H1 (cell line): ENCODE results near the gene TNFAIP8L3. TPM values are rescaled to one million over a fixed set of nuclear protein-coding genes. Genes with fewer than 3 reads are reported as not detected.

Experiments used
- CTCF ChIA-PET: fragments of 300-600 bp; sonication (Branson Sonifier 250); formaldehyde crosslinking; loops from one replicate; lab custom pipeline; 2021; ENCODE audit not compliant: partially characterized antibody; lab: Charles Lee
- POLR2A ChIA-PET: fragments of 300-600 bp; sonication (Branson Sonifier 250); formaldehyde crosslinking; loops from one replicate; lab custom pipeline; 2021; ENCODE audit warnings: inconsistent platforms; ENCODE audit not compliant: partially characterized antibody; lab: Charles Lee
- DNase-seq, 2 experiments: peaks; one replicate each; pipeline versions ENCODE4 v3.0.0 to v3.0.0-alpha.2; 2010 to 2022; ENCODE audit warnings: low spot score in 2 of 2, low read depth in 1 of 2, mixed read lengths in 1 of 2
- FAIRE-seq: peaks from 2 replicates; lab custom pipeline; 2011; peaks lifted over from hg19 to GRCh38; lab: Jason Lieb, UNC
- H2AFZ ChIP-seq: 2 replicates; pipeline ENCODE4 v1.8.1; 2012; ENCODE audit warnings: low read length, inconsistent platforms
- H2AK5ac ChIP-seq: 2 replicates; pipeline ENCODE4 v1.6.1; 2013; ENCODE audit warnings: low read depth, low read length
- H2BK120ac ChIP-seq: replicated peaks from 2 replicates; pipeline ENCODE3; 2013; ENCODE audit warnings: low read depth, low read length, inconsistent platforms
- H2BK12ac ChIP-seq: 2 replicates; pipeline ENCODE4 v1.6.1; 2013; ENCODE audit warnings: low read depth, low read length
- H2BK15ac ChIP-seq: 2 replicates; pipeline ENCODE4 v1.6.1; 2013; ENCODE audit warnings: low read length
- H2BK20ac ChIP-seq: 2 replicates; pipeline ENCODE4 v1.6.1; 2013; ENCODE audit warnings: low read length
- H2BK5ac ChIP-seq: 2 replicates; pipeline ENCODE4 v1.6.1; 2013; ENCODE audit warnings: low read depth, low read length
- H3K14ac ChIP-seq: 2 replicates; pipeline ENCODE4 v1.6.1; 2013; ENCODE audit warnings: inconsistent platforms; ENCODE audit not compliant: insufficient read length
- H3K18ac ChIP-seq: 2 replicates; pipeline ENCODE4 v1.6.1; 2013; ENCODE audit warnings: low read length; ENCODE audit errors: extremely low read depth
- H3K23ac ChIP-seq: 2 replicates; pipeline ENCODE4 v1.6.1; 2013; ENCODE audit warnings: inconsistent platforms; ENCODE audit not compliant: insufficient read length
- H3K23me2 ChIP-seq: 2 replicates; pipeline ENCODE4 v1.6.1; 2013; ENCODE audit warnings: low read depth, low read length
- H3K27ac ChIP-seq: 2 replicates; pipeline ENCODE4 v1.6.1; 2011; ENCODE audit warnings: low read depth, low read length, inconsistent platforms
- H3K27me3 ChIP-seq, 4 experiments: replicated peaks in 1 of 4; 1 replicate in 1 of 4; 2 replicates in 3 of 4; pipeline versions ENCODE4 v1.6.1 to v1.8.1; 2011 to 2013; ENCODE audit warnings: low read length in 3 of 4, mild to moderate bottlenecking in 3 of 4, inconsistent platforms in 2 of 4, mixed read lengths in 2 of 4, moderate library complexity in 1 of 4; ENCODE audit not compliant: control insufficient read depth in 3 of 4, insufficient read depth in 3 of 4; ENCODE audit errors: extremely low read depth in 1 of 4
- H3K36me3 ChIP-seq, 4 experiments: 2 replicates each; pipeline versions ENCODE4 v1.6.1 to v1.8.1; 2011 to 2013; ENCODE audit warnings: mild to moderate bottlenecking in 4 of 4, low read length in 3 of 4, moderate library complexity in 2 of 4, control low read depth in 1 of 4, inconsistent platforms in 1 of 4; ENCODE audit not compliant: insufficient read depth in 4 of 4, control insufficient read depth in 2 of 4
- H3K4ac ChIP-seq: replicated peaks from 2 replicates; pipeline ENCODE3; 2013; ENCODE audit warnings: low read length, low read depth, mixed read lengths, inconsistent platforms; ENCODE audit not compliant: insufficient read length
- H3K4me1 ChIP-seq, 4 experiments: replicated peaks in 1 of 4; 1 replicate in 1 of 4; 2 replicates in 3 of 4; pipeline versions ENCODE4 v1.6.1 to v1.8.1; 2011 to 2013; ENCODE audit warnings: low read length in 3 of 4, inconsistent platforms in 2 of 4, mixed read lengths in 1 of 4; ENCODE audit not compliant: insufficient read depth in 4 of 4, control insufficient read depth in 3 of 4
- H3K4me2 ChIP-seq, 2 experiments: 2 replicates each; pipeline versions ENCODE4 v1.6.1 to v1.8.1; 2011 to 2013; ENCODE audit warnings: low read depth in 2 of 2, low read length in 2 of 2, control low read depth in 1 of 2, inconsistent platforms in 1 of 2, mild to moderate bottlenecking in 1 of 2; ENCODE audit not compliant: insufficient read depth in 1 of 2
- H3K4me3 ChIP-seq, 4 experiments: fragments of 200-600, 300-600 bp in 1 of 4; sonication (generic), shearing (Covaris generic), sonication (Bioruptor Twin) in 1 of 4; 2 replicates each; pipeline versions ENCODE4 v1.5.1 to v1.8.1; 2011 to 2016; ENCODE audit warnings: low read length in 4 of 4, low read depth in 3 of 4, control low read depth in 2 of 4, inconsistent platforms in 2 of 4, mild to moderate bottlenecking in 2 of 4, mixed read lengths in 1 of 4, moderate library complexity in 1 of 4; ENCODE audit not compliant: insufficient read depth in 2 of 4; ENCODE audit errors: extremely low read depth in 1 of 4
- H3K56ac ChIP-seq: replicated peaks from 2 replicates; pipeline ENCODE3; 2013; ENCODE audit warnings: low read depth, mild to moderate bottlenecking, mixed read lengths, low read length, inconsistent platforms; ENCODE audit not compliant: insufficient read length
- H3K79me1 ChIP-seq: 2 replicates; pipeline ENCODE4 v1.6.1; 2013; ENCODE audit warnings: low read depth, low read length, control low read depth
- H3K79me2 ChIP-seq, 2 experiments: 2 replicates each; pipeline versions ENCODE4 v1.6.1 to v1.8.1; 2012 to 2013; ENCODE audit warnings: low read length in 2 of 2, mild to moderate bottlenecking in 2 of 2, inconsistent platforms in 1 of 2; ENCODE audit not compliant: insufficient read depth in 2 of 2, control insufficient read depth in 1 of 2
- H3K9ac ChIP-seq, 4 experiments: replicated peaks in 1 of 4; 1 replicate in 1 of 4; 2 replicates in 3 of 4; pipeline versions ENCODE4 v1.6.1 to v1.8.1; 2011 to 2013; ENCODE audit warnings: low read depth in 3 of 4, low read length in 3 of 4, control low read depth in 2 of 4, mild to moderate bottlenecking in 2 of 4, moderate library complexity in 2 of 4, inconsistent platforms in 1 of 4; ENCODE audit errors: extremely low read depth in 1 of 4
- H3K9me3 ChIP-seq, 2 experiments: 2 replicates each; pipeline versions ENCODE4 v1.6.1 to v1.8.1; 2012 to 2013; ENCODE audit warnings: mild to moderate bottlenecking in 2 of 2, moderate library complexity in 2 of 2, control low read depth in 1 of 2, inconsistent platforms in 1 of 2, low read depth in 1 of 2, low read length in 1 of 2, mixed read lengths in 1 of 2; ENCODE audit not compliant: insufficient read depth in 2 of 2
- H4K20me1 ChIP-seq, 2 experiments: replicated peaks in 1 of 2; 2 replicates each; pipeline versions ENCODE3 to v1.8.1; 2011 to 2013; ENCODE audit warnings: inconsistent platforms in 2 of 2, low read length in 2 of 2, mild to moderate bottlenecking in 1 of 2; ENCODE audit not compliant: insufficient read depth in 2 of 2, control insufficient read depth in 1 of 2
- H4K5ac ChIP-seq: 2 replicates; pipeline ENCODE4 v1.6.1; 2013; ENCODE audit warnings: low read length, low read depth, mixed read lengths, inconsistent platforms; ENCODE audit not compliant: insufficient read length
- H4K8ac ChIP-seq: 2 replicates; pipeline ENCODE4 v1.8.0; 2013; ENCODE audit warnings: mild to moderate bottlenecking, moderate library complexity, low read length, inconsistent platforms; ENCODE audit not compliant: insufficient read depth; ENCODE audit errors: extremely low read depth
- H4K91ac ChIP-seq: replicated peaks from 2 replicates; pipeline ENCODE3; 2013; ENCODE audit warnings: low read length, mixed read lengths, inconsistent platforms; ENCODE audit not compliant: insufficient read length
- ATF2 ChIP-seq: IDR thresholded peaks from 2 replicates; pipeline ENCODE4 v1.6.1; 2012; ENCODE audit warnings: low read length, inconsistent platforms
- BCL11A ChIP-seq, 2 experiments: IDR thresholded peaks; one replicate each; pipeline ENCODE4 v1.6.1; 2011; ENCODE audit warnings: low read depth in 2 of 2, low read length in 2 of 2, mild to moderate bottlenecking in 2 of 2
- CBX8 ChIP-seq: fragments of 300-800, 300-1000 bp; sonication (generic); IDR thresholded peaks from 2 replicates; pipeline ENCODE4 v1.7.1; 2016; ENCODE audit warnings: low read depth, low read length, borderline replicate concordance
- CEBPB ChIP-seq: IDR thresholded peaks from 2 replicates; pipeline ENCODE4 v1.6.1; 2012; ENCODE audit warnings: low read depth, low read length
- CTBP2 ChIP-seq: IDR thresholded peaks from 2 replicates; pipeline ENCODE4 v1.7.0; 2011; ENCODE audit warnings: borderline replicate concordance, mild to moderate bottlenecking, moderate library complexity, mixed read lengths, low read length; ENCODE audit not compliant: insufficient read depth, insufficient read length
- EGR1 ChIP-seq: IDR thresholded peaks from 2 replicates; pipeline ENCODE4 v1.6.1; 2011; ENCODE audit warnings: low read depth, low read length, borderline replicate concordance
- GTF2F1 ChIP-seq: IDR thresholded peaks from 2 replicates; pipeline ENCODE4 v1.6.1; 2012; ENCODE audit warnings: low read depth, low read length, improper control_type of control experiment, borderline replicate concordance
- JUND ChIP-seq: IDR thresholded peaks from 2 replicates; pipeline ENCODE4 v1.6.1; 2011; ENCODE audit warnings: mild to moderate bottlenecking, improper control_type of control experiment, low read length
- POLR2A ChIP-seq, 2 experiments: IDR thresholded peaks; 1 replicate in 1 of 2; 2 replicates in 1 of 2; pipeline ENCODE4 v1.6.1; 2011; ENCODE audit warnings: low read depth in 2 of 2, low read length in 2 of 2, mild to moderate bottlenecking in 2 of 2; ENCODE audit errors: control extremely low read depth in 1 of 2
- SRF ChIP-seq: IDR thresholded peaks from 2 replicates; pipeline ENCODE4 v1.6.1; 2011; ENCODE audit warnings: mild to moderate bottlenecking, low read depth, low read length, moderate library complexity
- TCF12 ChIP-seq: IDR thresholded peaks from 2 replicates; pipeline ENCODE4 v1.6.1; 2011; ENCODE audit warnings: low read depth, mild to moderate bottlenecking, low read length
- WGBS, 2 experiments: shearing (Covaris generic) in 1 of 2; methylation state at CpG; one replicate each; pipeline versions ENCODE4 v1.1.6 to v1.1.7; 2013 to 2015; ENCODE audit warnings: low lambda C conversion rate in 2 of 2, mixed read lengths in 2 of 2, inconsistent platforms in 1 of 2, low coverage in 1 of 2, missing lambda C conversion rate in 1 of 2; ENCODE audit not compliant: insufficient replicate concordance in 2 of 2, insufficient coverage in 1 of 2, insufficient read length in 1 of 2; ENCODE audit errors: extremely low coverage in 1 of 2, missing lambda C conversion rate in 1 of 2; 5-methylcytosine and 5-hydroxymethylcytosine counted together
- polyA plus RNA-seq, 7 experiments: library from polyadenylated mRNA; depleted of rRNA in 3 of 7; stranded (reverse) in 5 of 7; unstranded in 2 of 7; fragments of >200 nt in 5 of 7; fragments of 200-250 nt in 2 of 7; gene quantifications; 1 replicate in 5 of 7; 2 replicates in 1 of 7; 4 replicates in 1 of 7; pipeline versions ENCODE4 v1.2.1 to v1.2.3, GENCODE V29; 2011 to 2013; ENCODE audit warnings: missing spikeins in 2 of 7, mixed read lengths in 2 of 7
- total RNA-seq: library from RNA; stranded (reverse); fragmentation: NEBNext Ultra II Directional; extraction: Animal tissue kit (Norgen Biotek cat#: 25700); gene quantifications from 2 replicates; pipeline ENCODE4 v1.2.1, GENCODE V29; 2021

TNFAIP8L3 gene
- total and polyA plus RNA-seq, 2 of the 8 experiments (the other 6 are each of a cell fraction or from before 2014, with no cell fraction given) = 0.23 to 0.67 TPM

- Histone ChIP-seq H2AK5ac (no peak overlapping the region), H2BK5ac (no peak overlapping the region), H3K56ac (no peak overlapping the region), H3K79me1 (no peaks in the 10 kb centered on the region), H3K18ac (no peak overlapping the region), H3K23me2 (no peaks in the 10 kb centered on the region), H2AFZ (no peak overlapping the region), H3K4ac (no peak overlapping the region), H3K4me2 (no peak overlapping the region), H3K9me3 (no peaks in the 10 kb centered on the region), H4K20me1 (no peaks in the 10 kb centered on the region), H2BK20ac (no peak overlapping the region), H2BK15ac (no peak overlapping the region), H3K23ac (no peak overlapping the region), H3K4me3 (no peak overlapping the region), H3K14ac (no peak overlapping the region), H4K8ac (no peak overlapping the region), H3K79me2 (no peaks in the 10 kb centered on the region), H3K9ac (no peak overlapping the region), H4K91ac (no peak overlapping the region), H4K5ac (no peak overlapping the region), H2BK120ac (no peak overlapping the region), H2BK12ac (no peak overlapping the region), H3K27me3 (no peaks in the 10 kb centered on the region), H3K4me1 (peaks cover 0 to 5% (median 0%) of the 10 kb centered on the region in 4 experiments; a peak in 1 of 7 replicates), H3K27ac (no peak overlapping the region), H3K36me3 (no peaks in the 10 kb centered on the region; a peak in 1 of 8 replicates)
- ChIA-PET CTCF (no interaction called here), POLR2A (no interaction called here)
- DNase-seq = no peak
- TF ChIP-seq ATF2 = no peak
- TF ChIP-seq CTBP2 = no peak
- no peak for TF ChIP-seq CBX8
- no peak for TF ChIP-seq TCF12
- no peak for TF ChIP-seq JUND
- TF ChIP-seq CEBPB = no peak
- no peak for TF ChIP-seq GTF2F1
- TF ChIP-seq POLR2A (IDR thresholded peaks at IDR 0.05; ENCODE audit: control extremely low read depth in 1 of 2, low read depth in 2 of 2, low read length in 2 of 2) = no peak
- TF ChIP-seq BCL11A (IDR thresholded peaks at IDR 0.05; ENCODE audit: low read depth in 2 of 2, low read length in 2 of 2) = no peak
- TF ChIP-seq SRF = no peak
- no peak for TF ChIP-seq EGR1
- FAIRE-seq = no peak
- 82% methylated on average over 4 of the region's 4 CpGs; no CpG with 5 or more reads in 1 of the 2 experiments for WGBS, 2 experiments
Observed at GRCh38 chr15:51007131-51007666, 87.5 kb downstream of the TNFAIP8L3 start.
